Motor neuron (in vitro differentiated cells): Measurements from ENCODE around the gene BTBD7. TPM values are rescaled to one million over a fixed set of nuclear protein-coding genes. Genes with fewer than 3 reads are reported as not detected.
"Not testable (repeated sequence)": the region's sequence is repeated elsewhere in the genome, so short reads cannot be mapped to it uniquely, and the experiment has no call there.

Source experiments
- ATAC-seq, 8 experiments: fragments of 200-7000 bp; cut with Tn5 transposase; replicated peaks in 6 of 8; 2 replicates each; pipeline ENCODE4 v1.8.0; 2021; ENCODE audit warnings: mild to moderate bottlenecking in 8 of 8, moderate library complexity in 8 of 8
- H3K27ac ChIP-seq, 2 donors: fragments of 250-450 bp; sonication (Bioruptor Pico); 2 replicates each; pipeline ENCODE4 v1.9.0; 2021; ENCODE audit warnings: antibody characterized with exemption in 2 of 2, mild to moderate bottlenecking in 2 of 2, moderate library complexity in 1 of 2
- H3K4me1 ChIP-seq, 2 donors: fragments of 250-450 bp; sonication (Bioruptor Pico); replicated peaks in 1 of 2; 2 replicates each; pipeline ENCODE4 v1.6.1; 2021; ENCODE audit warnings: antibody characterized with exemption in 2 of 2, mild to moderate bottlenecking in 2 of 2, moderate library complexity in 1 of 2
- H3K4me3 ChIP-seq, 5 donors: fragments of 250-450 bp; sonication (Bioruptor Pico); 2 replicates each; pipeline ENCODE4 v1.9.0; 2021; ENCODE audit warnings: antibody characterized with exemption in 5 of 5, mild to moderate bottlenecking in 5 of 5, moderate library complexity in 4 of 5
- WGBS, 10 experiments: fragments of 450-650 bp; shearing (Covaris generic); methylation state at CpG; one replicate each; pipeline ENCODE4 v1.0.0; 2022; 5-methylcytosine and 5-hydroxymethylcytosine counted together
- in situ Hi-C, 9 experiments: fragments of 400-800 bp; cut with MboI; loops; one replicate each; pipeline ENCODE4 v1.15.0; 2021; ENCODE audit warnings: low sequenced_read_pairs in 9 of 9, low pct_unique_long_range_greater_than_20kb in 2 of 9; ENCODE audit not compliant: unreplicated experiment in 9 of 9
- total RNA-seq, 8 experiments: library from RNA; unstranded; fragments of 300-600 nt; gene quantifications; 2 replicates each; pipeline versions ENCODE4 v1.2.3 to v1.2.4, GENCODE V29; 2022

The BTBD7 gene
- total RNA-seq, 8 experiments from 2014 or later = 10.1 to 26.0 (median 15.1) TPM

DNA sequence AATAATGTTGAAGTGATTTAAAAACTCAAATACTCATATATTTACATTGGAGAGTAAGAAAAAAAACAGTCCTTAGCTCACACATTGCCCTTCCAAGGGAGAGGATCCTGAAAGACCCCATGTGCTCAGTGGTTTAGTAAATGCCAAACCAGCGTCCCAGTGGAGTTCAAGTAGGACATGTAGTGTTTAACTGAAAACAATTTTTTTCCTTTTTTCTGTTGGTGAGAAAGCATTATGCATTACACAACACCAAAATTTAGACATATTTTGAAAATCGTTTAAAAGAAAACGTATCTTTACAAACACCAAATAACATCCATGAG, 92.2 kb downstream of the BTBD7 start:
- ATAC-seq = no peak
- H3K4me1 ChIP-seq = no peaks in the 10 kb centered on the region
- 80 to 100% (median 89%) methylated on average over 1 to 3 of the region's 3 CpGs; no CpG with 5 or more reads in 1 of the 10 experiments for WGBS, 10 experiments
- in situ Hi-C loops = loop anchor here in 2 of 9 experiments (25.0 kb wide), 2 partner anchors 297 to 372 kb away; no protein-coding TSS in a partner anchor
- H3K4me3 ChIP-seq = no peak overlapping the region
- no peak overlapping the region for H3K27ac ChIP-seq

DNA sequence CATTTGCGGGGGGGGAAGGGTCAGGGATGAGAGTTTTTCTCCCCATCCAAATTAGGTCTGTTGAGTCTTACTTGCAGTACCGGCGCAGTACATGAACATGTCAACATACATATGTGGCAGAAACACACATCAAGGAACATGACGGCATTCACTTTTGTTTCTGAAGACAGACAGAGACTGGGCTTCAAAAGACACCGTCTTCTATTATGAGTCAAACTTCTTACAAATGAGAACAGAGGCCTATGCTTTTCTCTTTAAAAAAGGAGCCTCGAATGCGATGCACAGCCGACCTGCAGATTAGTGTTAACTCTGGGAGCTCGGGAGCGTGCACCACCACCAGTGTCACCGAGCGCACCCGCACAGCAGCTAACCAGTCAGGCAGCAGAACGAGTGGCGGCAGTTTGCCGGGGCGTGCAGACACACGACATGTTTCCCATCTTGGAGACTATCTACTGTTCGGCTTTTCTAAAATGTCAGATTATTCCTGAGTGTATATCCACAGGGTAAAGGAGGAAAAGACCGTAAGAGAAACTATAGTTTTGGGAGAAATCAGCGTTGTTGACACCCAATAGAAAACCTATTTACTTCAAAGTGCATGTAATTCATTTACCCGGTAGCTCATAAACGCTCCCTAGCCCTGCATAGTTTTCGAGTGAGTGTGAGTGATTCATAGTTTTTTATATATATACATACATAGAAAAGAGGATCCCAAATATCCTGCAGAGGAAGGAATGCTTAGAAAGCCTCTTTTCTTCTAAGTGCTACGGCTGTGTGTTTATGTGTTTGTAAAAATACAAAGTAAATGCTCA, 92.8 kb downstream of the BTBD7 start:
- Histone ChIP-seq H3K4me1 (no peaks in the 10 kb centered on the region), H3K4me3 (no peak overlapping the region), H3K27ac (no peak overlapping the region)
- 51 to 100% (median 91%) methylated on average over 3 to 20 of the region's 25 CpGs for WGBS, 10 experiments
- in situ Hi-C loops = loop anchor here in 2 of 9 experiments (25.0 kb wide), 2 partner anchors 297 to 372 kb away; no protein-coding TSS in a partner anchor
- no peak for ATAC-seq

DNA sequence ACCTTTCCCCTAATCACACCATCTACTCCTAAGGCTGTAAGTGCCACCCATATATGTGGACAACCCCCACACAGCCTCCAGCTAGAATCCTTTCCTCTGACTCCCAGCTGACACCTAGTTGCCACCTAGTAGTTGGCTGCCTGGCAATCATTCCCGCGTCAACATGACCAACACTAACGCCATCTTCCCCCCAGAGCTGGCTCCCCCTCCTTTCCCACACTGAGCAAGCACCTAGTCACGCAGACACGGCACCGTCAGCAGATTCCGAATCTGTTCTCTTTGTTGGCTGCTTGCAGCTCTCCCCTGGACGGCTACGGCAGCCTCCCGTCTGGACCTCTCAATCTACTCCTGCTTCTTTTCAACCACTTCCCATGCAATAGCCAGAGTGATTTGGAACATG, 98.0 kb downstream of the BTBD7 start:
- H3K27ac ChIP-seq = no peak overlapping the region
- ATAC-seq = peak in 2 of 8 experiments; percentile 20 to 27
- H3K4me3 ChIP-seq = no peak overlapping the region
- in situ Hi-C loops = loop anchor here in 2 of 9 experiments (25.0 kb wide), 2 partner anchors 303 to 378 kb away; no protein-coding TSS in a partner anchor
- H3K4me1 ChIP-seq = no peaks in the 10 kb centered on the region
- WGBS, 10 experiments = 0 to 89% (median 77%) methylated on average over 1 to 7 of the region's 10 CpGs; no CpG with 5 or more reads in 4 of the 10 experiments

DNA sequence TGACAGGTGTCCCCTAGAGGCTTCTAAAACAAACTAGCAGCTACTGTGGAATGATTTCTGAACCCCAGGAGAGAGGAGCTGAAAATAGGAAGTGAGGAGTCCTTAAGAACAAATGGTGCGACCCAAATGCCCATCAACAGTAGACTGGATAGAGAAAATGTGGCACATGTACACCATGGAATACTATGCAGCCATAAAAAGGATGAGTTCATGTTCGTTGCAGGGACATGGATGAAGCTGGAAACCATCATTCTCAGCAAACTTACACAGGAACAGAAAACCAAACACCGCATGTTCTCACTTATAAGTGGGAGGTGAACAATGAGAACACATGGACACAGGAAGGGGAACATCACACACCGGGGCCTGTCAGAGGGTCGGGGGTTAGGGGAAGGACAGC, 99.8 kb downstream of the BTBD7 start:
- WGBS, 10 experiments = 60 to 100% (median 91%) methylated on average over 1 to 4 of the region's 5 CpGs; no CpG with 5 or more reads in 4 of the 10 experiments
- in situ Hi-C loops = loop anchor here in 2 of 9 experiments (25.0 kb wide), 2 partner anchors 304 to 379 kb away; no protein-coding TSS in a partner anchor
- not testable (repeated sequence) for H3K27ac ChIP-seq, H3K4me1 ChIP-seq, ATAC-seq, H3K4me3 ChIP-seq

DNA sequence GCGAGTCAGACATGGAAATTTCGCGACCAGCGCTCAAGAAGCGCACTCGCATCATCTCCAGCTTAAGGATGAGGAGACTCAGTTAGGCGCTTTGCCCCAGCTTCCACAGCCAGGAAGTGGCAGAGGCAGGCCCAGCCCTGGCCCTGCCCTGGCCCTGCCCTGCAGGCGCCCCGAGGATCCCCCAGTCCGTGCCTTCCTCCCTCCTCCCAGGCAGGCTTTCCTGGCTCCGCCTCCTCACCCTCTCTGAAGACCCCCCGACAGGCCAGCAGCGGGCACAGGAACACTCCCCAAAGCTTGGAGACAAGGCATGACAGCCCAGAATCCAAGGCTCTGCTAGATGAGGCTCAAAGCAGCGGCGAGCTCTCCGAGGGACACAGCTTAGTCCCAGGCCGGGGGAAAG, 100.7 kb downstream of the BTBD7 start:
- Histone ChIP-seq H3K4me1 (no peaks in the 10 kb centered on the region), H3K4me3 (no peak overlapping the region), H3K27ac (no peak overlapping the region)
- in situ Hi-C loops = loop anchor here in 2 of 9 experiments (25.0 kb wide), 2 partner anchors 305 to 380 kb away; no protein-coding TSS in a partner anchor
- no peak for ATAC-seq
- WGBS, 10 experiments = 40 to 90% (median 71%) methylated on average over 1 to 6 of the region's 17 CpGs; no CpG with 5 or more reads in 7 of the 10 experiments

DNA sequence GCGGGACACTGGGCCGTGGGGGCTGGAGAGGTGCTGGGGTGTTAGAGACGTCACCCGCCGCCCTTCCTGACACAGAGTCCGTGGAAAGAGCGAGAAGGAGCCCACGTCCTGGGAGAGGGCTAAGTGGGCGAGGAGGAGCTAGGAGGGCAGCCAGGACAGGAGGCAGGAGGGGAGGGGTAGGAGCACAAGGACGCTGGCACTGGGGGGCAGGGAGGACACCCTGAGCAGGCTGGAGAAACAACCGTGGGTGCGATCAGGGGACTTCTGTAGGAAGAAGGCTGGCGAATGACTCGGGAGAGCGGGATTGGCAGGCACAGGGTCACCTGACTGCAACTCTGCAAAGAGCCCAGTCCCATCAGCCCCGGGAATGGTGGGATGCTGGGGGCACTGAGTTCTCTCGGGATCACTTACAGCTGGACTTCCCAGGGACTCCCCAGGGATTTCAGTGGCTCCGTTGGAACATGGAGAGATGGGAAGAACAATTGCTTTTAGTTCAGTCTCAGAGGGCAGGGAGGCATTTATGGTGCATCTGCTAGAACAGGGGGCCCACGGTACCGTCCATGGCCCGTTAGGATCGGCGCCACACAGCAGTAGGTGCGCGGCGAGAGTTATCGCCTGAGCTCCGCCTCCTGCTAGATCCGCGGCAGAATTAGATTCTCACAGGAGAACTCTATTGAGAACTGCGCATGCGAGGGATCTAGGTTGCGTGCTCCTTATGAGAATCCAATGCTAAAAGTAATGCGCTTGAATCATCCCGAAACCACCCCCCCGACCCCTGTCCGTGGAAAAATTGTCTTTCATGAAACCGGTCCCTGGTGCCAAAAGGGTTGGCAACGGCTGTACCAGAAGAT, 101.5 kb downstream of the BTBD7 start:
- Histone ChIP-seq H3K4me1 (no peaks in the 10 kb centered on the region), H3K4me3 (no peak overlapping the region), H3K27ac (no peak overlapping the region)
- in situ Hi-C loops = loop anchor here in 2 of 9 experiments (25.0 kb wide), 2 partner anchors 306 to 381 kb away; no protein-coding TSS in a partner anchor
- ATAC-seq = peak in 4 of 8 experiments; percentile 4 to 84 (median 76)
- WGBS, 10 experiments = 0 to 95% (median 89%) methylated on average over 2 to 15 of the region's 39 CpGs; no CpG with 5 or more reads in 3 of the 10 experiments

DNA sequence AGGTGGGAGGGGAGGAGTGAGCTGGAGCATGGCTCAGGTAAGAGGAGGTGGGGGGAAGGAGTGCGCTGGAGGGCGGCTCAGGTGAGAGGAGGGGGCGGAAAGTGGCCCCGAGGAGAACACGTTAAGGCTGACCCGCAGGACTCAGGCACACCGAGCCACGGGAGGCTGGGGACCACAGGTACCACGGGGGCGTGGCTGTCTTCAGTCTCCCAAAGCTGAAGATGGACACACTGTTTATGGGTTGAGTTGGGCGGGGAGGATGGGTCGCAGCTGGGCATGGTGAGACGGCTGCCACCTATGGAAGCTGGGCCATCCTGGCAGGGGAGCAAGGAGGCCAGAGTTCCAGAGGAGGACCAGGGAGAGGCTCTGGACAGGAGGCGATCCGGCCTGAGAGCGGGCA, 102.3 kb downstream of the BTBD7 start:
- H3K27ac ChIP-seq = no peak overlapping the region
- in situ Hi-C loops = loop anchor here in 2 of 9 experiments (25.0 kb wide), 2 partner anchors 307 to 382 kb away; no protein-coding TSS in a partner anchor
- 67 to 100% (median 95%) methylated on average over 1 to 2 of the region's 16 CpGs; no CpG with 5 or more reads in 6 of the 10 experiments for WGBS, 10 experiments
- H3K4me3 ChIP-seq = no peak overlapping the region
- no peak for ATAC-seq
- H3K4me1 ChIP-seq = no peaks in the 10 kb centered on the region

DNA sequence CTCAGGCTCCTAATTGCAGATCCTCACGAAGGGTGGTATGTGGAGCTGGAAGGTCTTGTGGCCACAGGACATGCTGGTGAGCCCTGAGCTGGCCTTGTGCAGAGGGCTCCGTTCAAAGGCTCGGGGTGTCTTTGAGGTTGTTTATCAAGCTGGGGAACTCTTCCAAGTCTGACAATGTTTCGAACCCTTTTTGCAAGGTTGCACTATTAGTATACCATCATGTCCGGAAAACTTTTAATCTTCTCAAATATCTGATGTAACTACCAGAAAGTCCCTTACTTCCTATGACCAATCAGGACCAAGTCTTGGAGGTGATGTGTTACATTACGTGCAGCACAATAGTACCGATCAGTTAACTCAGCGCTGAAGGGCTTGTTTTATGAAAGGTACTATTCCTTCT, 104.3 kb downstream of the BTBD7 start:
- H3K4me3 ChIP-seq = no peak overlapping the region
- ATAC-seq = no peak
- in situ Hi-C loops = loop anchor here in 2 of 9 experiments (25.0 kb wide), 2 partner anchors 309 to 384 kb away; no protein-coding TSS in a partner anchor
- 67 to 100% (median 93%) methylated on average over 1 to 7 of the region's 8 CpGs; no CpG with 5 or more reads in 1 of the 10 experiments for WGBS, 10 experiments
- H3K27ac ChIP-seq = no peak overlapping the region
- H3K4me1 ChIP-seq = no peaks in the 10 kb centered on the region

DNA sequence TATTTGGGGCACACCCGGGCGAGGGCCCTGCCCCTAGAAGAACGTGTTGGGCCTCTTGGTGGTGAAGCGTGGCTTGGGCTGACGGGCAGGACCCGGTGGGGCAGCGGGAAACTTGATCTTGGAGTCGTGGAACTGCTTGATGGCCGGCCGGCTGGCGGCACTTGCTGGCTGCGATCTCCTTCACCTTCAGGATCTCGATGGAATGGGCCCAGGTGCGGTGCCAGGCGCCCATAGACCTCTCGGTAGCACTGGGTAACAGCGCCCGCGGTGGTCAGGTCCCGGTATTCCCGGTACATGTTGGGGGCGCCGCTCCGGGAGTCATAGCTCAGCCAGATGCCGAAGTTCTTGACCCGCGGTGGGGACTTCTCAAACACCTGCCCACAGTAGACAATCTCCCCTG, 109.3 kb downstream of the BTBD7 start:
- no peaks in the 10 kb centered on the region for H3K4me1 ChIP-seq
- 88% methylated on average over 10 to 13 of the region's 27 CpGs; no CpG with 5 or more reads in 8 of the 10 experiments for WGBS, 10 experiments
- ATAC-seq = no peak
- in situ Hi-C loops = no loop called here
- no peak overlapping the region for H3K4me3 ChIP-seq
- no peak overlapping the region for H3K27ac ChIP-seq

DNA sequence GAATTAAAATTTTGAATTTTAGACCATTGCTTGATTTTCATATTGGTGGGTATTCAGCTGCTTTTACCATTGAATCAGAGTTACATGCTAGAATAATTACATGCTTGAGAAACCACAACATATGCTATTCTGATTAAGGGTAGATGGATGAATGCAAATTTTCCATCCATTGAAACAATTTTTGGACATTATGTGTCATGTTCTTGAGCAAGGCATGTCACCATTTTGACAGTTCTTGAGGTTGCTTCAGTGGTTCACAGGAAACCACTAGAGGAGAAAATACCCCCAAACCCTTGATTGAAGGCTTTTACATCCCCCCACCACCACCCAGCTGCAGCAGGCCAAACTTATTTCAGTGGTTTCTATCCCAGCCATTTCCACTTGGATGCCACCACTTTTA, 112.3 kb downstream of the BTBD7 start:
- Histone ChIP-seq H3K4me3 (no peak overlapping the region), H3K4me1 (no peaks in the 10 kb centered on the region), H3K27ac (no peak overlapping the region)
- in situ Hi-C loops = no loop called here
- ATAC-seq = no peak

DNA sequence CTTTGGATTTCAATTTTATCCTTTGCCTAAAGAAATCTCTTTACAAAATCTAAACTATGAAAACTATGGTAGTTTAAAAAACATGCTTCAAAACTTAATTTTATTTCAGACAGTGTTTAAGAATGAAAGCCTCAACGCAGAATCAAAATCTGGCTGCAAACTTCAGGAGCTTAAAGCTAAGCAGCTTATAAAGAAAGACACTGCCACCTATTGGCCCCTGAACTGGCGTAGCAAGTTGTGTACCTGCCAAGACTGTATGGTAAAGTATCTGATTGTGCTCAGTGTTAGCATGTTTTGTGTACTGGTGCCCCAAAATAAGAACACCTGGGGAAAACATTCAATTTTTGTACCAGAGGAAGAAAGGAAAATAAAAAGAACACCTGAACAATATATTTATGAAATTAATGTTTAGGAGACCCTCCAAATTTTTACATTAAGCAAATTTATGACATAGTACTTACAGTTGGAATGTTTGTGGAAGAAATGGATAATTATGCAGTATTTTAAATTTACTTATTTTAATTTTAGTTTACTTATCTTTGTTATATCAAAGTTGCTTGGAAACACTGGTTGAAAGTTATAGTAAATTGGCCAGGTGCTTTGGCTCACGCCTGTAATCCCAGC, 113.6 kb downstream of the BTBD7 start:
- Histone ChIP-seq H3K4me3 (no peak overlapping the region), H3K27ac (no peak overlapping the region), H3K4me1 (no peaks in the 10 kb centered on the region)
- 14 to 89% (median 77%) methylated on average over 1 to 3 of the region's 3 CpGs; no CpG with 5 or more reads in 1 of the 10 experiments for WGBS, 10 experiments
- in situ Hi-C loops = no loop called here
- peak in 6 of 8 experiments; percentile 44 to 82 (median 66) for ATAC-seq

DNA sequence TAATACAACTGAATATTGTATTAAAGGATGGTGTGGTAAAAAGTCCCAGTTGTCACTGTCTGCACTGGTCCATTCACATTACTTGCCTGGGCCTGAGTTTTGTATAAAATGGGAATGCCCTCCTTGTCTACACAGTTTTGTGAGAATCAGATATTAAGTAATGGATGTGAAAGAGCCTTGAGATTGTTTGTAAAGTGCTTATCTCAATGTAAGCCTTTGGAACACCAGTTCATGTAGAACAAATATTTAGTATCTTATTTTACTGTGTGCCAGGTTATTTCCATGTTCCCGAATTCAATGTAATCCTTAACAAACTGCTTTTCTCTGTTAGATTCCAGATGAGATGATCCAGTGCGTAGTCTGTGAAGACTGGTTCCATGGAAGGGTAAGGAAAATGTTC, 118.2 kb downstream of the BTBD7 start:
- ATAC-seq = no peak
- H3K27ac ChIP-seq = no peak overlapping the region
- H3K4me3 ChIP-seq = no peak overlapping the region
- in situ Hi-C loops = no loop called here
- whole genome bisulfite sequencing, 10 experiments = 85 to 100% (median 98%) methylated on average over 1 to 2 of the region's 2 CpGs
- no peaks in the 10 kb centered on the region for H3K4me1 ChIP-seq
